DOHH2 (cell line): ENCODE results near the gene DDX54.

ENCODE experiments used
- CTCF ChIP-seq: fragments of 200-600 bp; sonication (generic); IDR thresholded peaks from one replicate; pipeline ENCODE4 v1.5.1; 2014; ENCODE audit warnings: antibody characterized with exemption, mild to moderate bottlenecking, low read depth, low read length; ENCODE audit not compliant: poor library complexity, severe bottlenecking
- EZH2phosphoT487 ChIP-seq: fragments of 200-600 bp; sonication (generic); IDR thresholded peaks from 2 replicates; pipeline ENCODE4 v1.6.1; 2017; ENCODE audit warnings: borderline replicate concordance, mild to moderate bottlenecking, antibody characterized with exemption, low read length, moderate library complexity, mixed read lengths

GRCh38 chr12:113163030-113163360 is 22.3 kb downstream of the DDX54 start:
- TF ChIP-seq EZH2phosphoT487: no peak
- no peak for TF ChIP-seq CTCF
